ENCODE measurements around the gene BOD1L1. TPM values are rescaled to one million over a fixed set of nuclear protein-coding genes. Genes with fewer than 3 reads are reported as not detected.
A peak's percentile ranks its signal among the peaks of the same experiment; 100 is the strongest.

The BOD1L1 gene
- 22.0 and 27.2 TPM in 2 replicates for total RNA-seq (2014; rRNA removed)
- percentile 89 among the genes with signal in this experiment for Bru-seq, nascent RNA
- BruChase-seq, experiment 1, labeled RNA remaining after a 6-hour chase: percentile 84 among the genes with signal in this experiment
- BruChase-seq, experiment 2, labeled RNA remaining after a 2-hour chase: percentile 89 among the genes with signal in this experiment
- long read RNA-seq, partial matches to known transcripts: 59 of 67 reads
- long read RNA-seq, other reads (novel, unspliced or antisense): 8 of 67 reads

GRCh38 chr4:13627606-13628311, at the start of gene BOD1L1:
TSS of gene BOD1L1 (minus strand) at chr4:13627725. CDS start at chr4:13627587, 138 bp downstream.
- ChIA-PET POLR2A (ENCODE audit: unreplicated experiment) (interaction anchor here (0.6 to 1.3 kb wide), 2 partner anchors 13 to 366 kb away, joined by 3 to 4 read pairs; no protein-coding TSS in a partner anchor), CTCF (interaction anchor here (0.8 kb wide), 1 partner anchor 26 kb away, joined by 4 read pairs; no protein-coding TSS in a partner anchor)
- Histone ChIP-seq H3K36me3 (ENCODE audit: low read depth, low read length) (no peaks in the 10 kb centered on the region), H4K20me1 (ENCODE audit: low read length) (peaks cover 6% of the 10 kb centered on the region; the same call in 1 of the 2 replicates), H3K4me2 (ENCODE audit: low read length) (peak within 1 kb of the TSS; percentile 86), H3K9ac (ENCODE audit: low read length) (peak within 1 kb of the TSS; percentile 98), H3K9me2 (replicated peaks; ENCODE audit: low read length) (no peaks in the 10 kb centered on the region), H3K4me3 (ENCODE audit: low read length) (peak within 1 kb of the TSS; percentile 97), H3K27ac (ENCODE audit: low read length) (peak within 1 kb of the TSS; percentile 79), H3K79me2 (ENCODE audit: low read length) (peaks cover 45% of the 10 kb centered on the region), H3K4me1 (ENCODE audit: insufficient read depth, low read length) (peaks cover 15% of the 10 kb centered on the region), H2AFZ (ENCODE audit: low read length) (peak within 1 kb of the TSS; percentile 86), H3F3A (ENCODE audit: low read length, unreplicated experiment) (no peaks in the 10 kb centered on the region), H3K27me3 (ENCODE audit: low read length) (no peaks in the 10 kb centered on the region), H3K9me3 (ENCODE audit: low read length) (no peaks in the 10 kb centered on the region)
- ATAC-seq (peak; percentile 88), DNase-seq (peak; percentile 87)
- intact Hi-C loops (cut with micrococcal nuclease): no loop called here
- BruUV-seq (replicated peaks): TSS peak; percentile 87
- TF ChIP-seq CTCF (conservative IDR thresholded peaks at IDR 0.05; ENCODE audit: low read depth, low read length) (peak; percentile 41), EZH2phosphoT487 (IDR thresholded peaks at IDR 0.05; ENCODE audit: borderline replicate concordance, low read length) (no peak)

DNA sequence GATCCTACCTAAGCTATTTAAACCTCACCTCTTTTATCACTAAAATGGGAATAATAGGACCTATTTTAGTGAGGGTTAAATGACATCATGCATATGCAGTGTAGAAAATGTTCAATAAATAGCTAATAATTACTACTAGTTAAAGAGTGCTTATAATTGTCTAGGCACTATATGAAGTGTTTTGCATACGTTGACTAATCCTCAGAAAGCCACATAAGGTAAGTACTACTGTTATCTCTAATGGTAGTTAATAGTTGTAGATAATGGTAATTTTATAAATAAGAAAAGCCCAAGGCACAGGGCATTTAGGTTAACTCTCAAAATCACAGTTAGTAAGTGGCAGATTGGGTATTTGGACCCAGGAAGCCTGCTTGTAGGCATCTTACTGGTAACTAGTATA, 47.4 kb upstream of the BOD1L1 start:
- no peak for DNase-seq
- no peak overlapping the region for H3K27ac ChIP-seq (ENCODE audit: low read length)
- no peak for TF ChIP-seq CTCF (conservative IDR thresholded peaks at IDR 0.05; ENCODE audit: low read depth, low read length)
- no peak for TF ChIP-seq EZH2phosphoT487 (IDR thresholded peaks at IDR 0.05; ENCODE audit: borderline replicate concordance, low read length)

DNA sequence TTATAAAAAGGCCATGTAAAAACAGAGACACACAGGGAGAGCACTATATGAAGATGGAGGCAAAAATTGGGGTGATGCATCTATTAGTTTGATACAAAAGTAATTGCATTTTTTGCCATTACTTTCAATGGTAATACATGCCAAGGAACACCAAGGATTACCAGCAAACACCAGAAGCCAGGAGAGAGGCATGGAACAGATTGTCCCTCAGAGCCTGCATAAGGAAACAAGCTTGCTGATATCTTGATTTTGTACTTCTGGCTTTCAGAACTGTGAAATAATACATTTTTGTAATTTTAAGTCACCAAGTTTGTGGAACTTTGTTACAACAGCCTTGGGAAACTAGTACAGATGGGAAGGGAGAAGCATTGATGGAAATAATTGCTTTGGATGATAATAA, 45.6 kb upstream of the BOD1L1 start:
- Histone ChIP-seq H3K27ac (ENCODE audit: low read length) (no peak overlapping the region), H3K9ac (ENCODE audit: low read length) (no peak overlapping the region), H3K79me2 (ENCODE audit: low read length) (no peaks in the 10 kb centered on the region), H3K4me3 (ENCODE audit: low read length) (no peak overlapping the region), H2AFZ (ENCODE audit: low read length) (no peak overlapping the region), H4K20me1 (ENCODE audit: low read length) (no peaks in the 10 kb centered on the region), H3F3A (ENCODE audit: low read length, unreplicated experiment) (no peaks in the 10 kb centered on the region), H3K4me1 (ENCODE audit: insufficient read depth, low read length) (no peaks in the 10 kb centered on the region), H3K9me3 (ENCODE audit: low read length) (0 out of 2 replicates have a peak, but pooled peaks cover 5% of the 10 kb centered on the region), H3K4me2 (ENCODE audit: low read length) (no peak overlapping the region), H3K27me3 (ENCODE audit: low read length) (no peaks in the 10 kb centered on the region), H3K9me2 (replicated peaks; ENCODE audit: low read length) (no peaks in the 10 kb centered on the region), H3K36me3 (ENCODE audit: low read depth, low read length) (no peaks in the 10 kb centered on the region)
- DNase-seq (no peak), ATAC-seq (no peak)
- TF ChIP-seq EZH2phosphoT487 (IDR thresholded peaks at IDR 0.05; ENCODE audit: borderline replicate concordance, low read length) (no peak), EZH2 (IDR thresholded peaks at IDR 0.05; ENCODE audit: low read length, unreplicated experiment) (no peak), CTCF (conservative IDR thresholded peaks at IDR 0.05; ENCODE audit: low read depth, low read length) (no peak)
- ChIA-PET CTCF (no interaction called here), POLR2A (ENCODE audit: unreplicated experiment) (interaction anchor here (0.6 kb wide), 1 partner anchor 1281 kb away, joined by 3 read pairs; no protein-coding TSS in a partner anchor)
- intact Hi-C loops (cut with micrococcal nuclease): no loop called here
- BruUV-seq (replicated peaks): no TSS peak

More for the DNA sequence above, 47.4 kb upstream of the BOD1L1 start:
- Histone ChIP-seq H3K79me2 (ENCODE audit: low read length) (no peaks in the 10 kb centered on the region), H3K27me3 (ENCODE audit: low read length) (no peaks in the 10 kb centered on the region), H4K20me1 (ENCODE audit: low read length) (no peaks in the 10 kb centered on the region), H3K9ac (ENCODE audit: low read length) (no peak overlapping the region), H3K4me1 (ENCODE audit: insufficient read depth, low read length) (no peaks in the 10 kb centered on the region), H2AFZ (ENCODE audit: low read length) (no peak overlapping the region), H3K4me2 (ENCODE audit: low read length) (no peak overlapping the region), H3F3A (ENCODE audit: low read length, unreplicated experiment) (no peaks in the 10 kb centered on the region), H3K4me3 (ENCODE audit: low read length) (no peak overlapping the region), H3K36me3 (ENCODE audit: low read depth, low read length) (no peaks in the 10 kb centered on the region), H3K9me2 (replicated peaks; ENCODE audit: low read length) (no peaks in the 10 kb centered on the region), H3K9me3 (ENCODE audit: low read length) (0 out of 2 replicates have a peak, but pooled peaks cover 8% of the 10 kb centered on the region)
- POLR2A ChIA-PET (ENCODE audit: unreplicated experiment): no interaction called here
- no TSS peak for BruUV-seq (replicated peaks)
- intact Hi-C loops (cut with micrococcal nuclease): no loop called here
- CTCF ChIA-PET: no interaction called here
- no peak for ATAC-seq

Measured in PC-3 (cell line).